Type B pancreatic cell (in vitro differentiated cells): ENCODE measurements around the gene MTERF2. TPM values are rescaled to one million over a fixed set of nuclear protein-coding genes. Genes with fewer than 3 reads are reported as not detected.

ENCODE experiments used
- DNase-seq: peaks from one replicate; pipeline ENCODE4 v3.0.0; 2021; ENCODE audit warnings: mixed read lengths; ENCODE audit not compliant: unreplicated experiment; ENCODE audit errors: extremely low spot score
- H3K27ac Mint-ChIP-seq: 2 replicates; pipeline ENCODE4 v1.8.0; 2021; ENCODE audit warnings: mild to moderate bottlenecking, mixed read lengths
- H3K27me3 Mint-ChIP-seq: 2 replicates; pipeline ENCODE4 v1.8.0; 2021; ENCODE audit warnings: mixed read lengths
- H3K36me3 Mint-ChIP-seq: 2 replicates; pipeline ENCODE4 v1.8.0; 2021; ENCODE audit warnings: mixed read lengths
- H3K4me1 Mint-ChIP-seq: one replicate; pipeline ENCODE4 v1.8.0; 2021; ENCODE audit warnings: mixed read lengths; ENCODE audit not compliant: unreplicated experiment
- H3K4me3 Mint-ChIP-seq: 2 replicates; pipeline ENCODE4 v1.8.0; 2021; ENCODE audit warnings: mild to moderate bottlenecking, mixed read lengths
- H3K9me3 Mint-ChIP-seq: 2 replicates; pipeline ENCODE4 v1.8.0; 2021; ENCODE audit warnings: mixed read lengths
- total RNA-seq: library from RNA; stranded (reverse); gene quantifications from 2 replicates; pipeline ENCODE4 v1.2.1, GENCODE V29; 2021; ENCODE audit warnings: low replicate concordance
- TF ChIP-seq, protein P1 (sequence below): fragments of 200-600 bp; sonication (generic); conservative IDR thresholded peaks from 2 replicates; pipeline ENCODE4 v1.5.0; 2021; ENCODE audit warnings: antibody characterized with exemption, mild to moderate bottlenecking

MTERF2 gene
- total RNA-seq, 1 donor from 2014 or later: 16.0 TPM

DNA sequence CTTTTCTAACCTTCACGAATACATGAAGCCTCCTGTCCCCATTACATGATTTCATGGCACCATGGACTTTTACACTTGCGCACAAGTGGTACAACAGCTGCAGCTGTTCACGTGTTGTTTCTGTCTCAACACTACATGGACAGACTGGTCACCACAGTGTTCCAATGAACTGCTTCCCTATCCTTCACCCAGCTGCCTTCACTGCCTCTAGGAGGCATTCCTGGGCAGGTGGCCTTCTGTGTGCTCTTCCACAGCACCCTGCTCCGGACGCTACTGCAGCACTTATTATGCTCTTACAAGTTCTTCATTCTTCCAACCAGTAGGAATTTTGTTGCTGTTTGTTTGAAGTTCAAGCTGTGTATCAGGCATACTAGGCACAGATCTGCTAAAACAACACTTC lies 1.5 kb downstream of the MTERF2 start:
- Mint-ChIP-seq H3K9me3 (no peaks in the 10 kb centered on the region), H3K27me3 (no peaks in the 10 kb centered on the region), H3K4me1 (peaks cover 21% of the 10 kb centered on the region), H3K4me3 (peak overlapping the region; percentile 96), H3K27ac (no peak overlapping the region), H3K36me3 (peaks cover 22% of the 10 kb centered on the region)
- TF ChIP-seq, protein P1, sequence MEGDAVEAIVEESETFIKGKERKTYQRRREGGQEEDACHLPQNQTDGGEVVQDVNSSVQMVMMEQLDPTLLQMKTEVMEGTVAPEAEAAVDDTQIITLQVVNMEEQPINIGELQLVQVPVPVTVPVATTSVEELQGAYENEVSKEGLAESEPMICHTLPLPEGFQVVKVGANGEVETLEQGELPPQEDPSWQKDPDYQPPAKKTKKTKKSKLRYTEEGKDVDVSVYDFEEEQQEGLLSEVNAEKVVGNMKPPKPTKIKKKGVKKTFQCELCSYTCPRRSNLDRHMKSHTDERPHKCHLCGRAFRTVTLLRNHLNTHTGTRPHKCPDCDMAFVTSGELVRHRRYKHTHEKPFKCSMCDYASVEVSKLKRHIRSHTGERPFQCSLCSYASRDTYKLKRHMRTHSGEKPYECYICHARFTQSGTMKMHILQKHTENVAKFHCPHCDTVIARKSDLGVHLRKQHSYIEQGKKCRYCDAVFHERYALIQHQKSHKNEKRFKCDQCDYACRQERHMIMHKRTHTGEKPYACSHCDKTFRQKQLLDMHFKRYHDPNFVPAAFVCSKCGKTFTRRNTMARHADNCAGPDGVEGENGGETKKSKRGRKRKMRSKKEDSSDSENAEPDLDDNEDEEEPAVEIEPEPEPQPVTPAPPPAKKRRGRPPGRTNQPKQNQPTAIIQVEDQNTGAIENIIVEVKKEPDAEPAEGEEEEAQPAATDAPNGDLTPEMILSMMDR: no peak
- DNase-seq: no peak

DNA sequence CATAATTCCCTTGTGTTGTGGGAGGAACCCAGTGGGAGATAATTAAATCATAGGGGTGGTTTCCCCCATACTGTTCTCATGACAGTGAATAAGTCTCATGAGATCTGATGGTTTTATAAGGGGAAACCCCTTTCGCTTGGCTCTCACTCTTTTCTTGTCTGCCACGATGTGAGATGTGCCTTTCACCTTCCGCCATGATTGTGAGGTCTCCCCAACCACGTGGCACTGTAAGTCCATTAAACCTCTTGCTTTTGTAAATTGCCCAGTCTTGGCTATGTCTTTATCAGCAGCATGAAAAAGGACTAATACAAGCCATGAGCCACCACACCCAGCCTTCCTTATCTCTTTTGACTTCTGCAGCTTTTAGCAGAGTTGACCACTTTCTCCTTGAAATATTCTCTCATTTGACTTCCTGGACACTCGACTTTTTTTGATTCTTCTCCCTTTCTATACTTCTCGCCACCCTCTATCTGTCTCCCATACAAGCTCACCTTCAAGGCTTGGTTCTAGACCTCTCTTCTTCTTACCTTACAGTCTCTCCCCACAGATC lies 2.3 kb downstream of the MTERF2 start:
- Mint-ChIP-seq H3K27me3 (no peaks in the 10 kb centered on the region), H3K4me1 (peaks cover 21% of the 10 kb centered on the region), H3K27ac (no peak overlapping the region), H3K9me3 (no peaks in the 10 kb centered on the region), H3K36me3 (peaks cover 22% of the 10 kb centered on the region), H3K4me3 (peak overlapping the region; percentile 18)
- TF ChIP-seq, protein P1: no peak
- no peak for DNase-seq

DNA sequence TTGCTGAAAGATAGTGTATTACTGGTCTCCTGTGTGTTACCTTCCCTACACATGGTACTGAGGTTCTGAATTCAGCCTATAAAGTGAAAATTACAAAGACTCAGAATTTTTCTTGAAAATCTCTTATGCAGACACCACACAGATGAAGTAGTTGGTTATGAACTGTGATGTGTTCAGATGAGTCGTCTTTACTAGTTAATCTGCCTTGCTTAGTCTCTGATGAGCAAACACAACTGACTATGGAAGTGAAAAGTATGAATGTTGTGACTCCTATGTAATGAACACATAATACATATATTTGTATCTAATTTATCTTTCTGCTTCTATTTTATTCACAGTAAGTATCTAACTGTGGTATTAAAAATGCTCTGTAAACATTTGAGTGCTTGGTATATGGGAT lies 4.7 kb downstream of the MTERF2 start:
- TF ChIP-seq, protein P1: no peak
- no peaks in the 10 kb centered on the region for H3K27me3 Mint-ChIP-seq
- no peak for DNase-seq
- H3K4me3 Mint-ChIP-seq: no peak overlapping the region
- H3K27ac Mint-ChIP-seq: peak overlapping the region; percentile 31
- peaks cover 25% of the 10 kb centered on the region for H3K36me3 Mint-ChIP-seq
- H3K9me3 Mint-ChIP-seq: no peaks in the 10 kb centered on the region
- H3K4me1 Mint-ChIP-seq: peaks cover 25% of the 10 kb centered on the region

DNA sequence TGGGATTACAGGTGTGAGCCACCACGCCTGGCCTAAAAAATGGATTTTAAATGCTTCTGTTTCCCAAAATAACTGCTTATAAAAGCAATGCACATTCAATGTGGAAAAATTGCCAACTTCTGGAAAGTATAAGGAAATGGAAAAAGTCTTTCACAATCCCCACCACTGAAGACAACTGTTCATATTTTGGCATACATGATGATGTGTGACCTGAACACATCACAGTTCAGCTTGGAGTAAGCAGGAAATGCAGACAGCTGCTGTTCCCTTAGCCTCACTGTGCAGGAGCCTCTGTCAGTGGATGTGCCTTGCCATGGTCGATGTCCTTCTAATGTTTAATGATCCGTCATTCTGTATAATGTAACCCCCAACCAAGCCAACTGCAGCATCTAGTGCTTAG lies 5.2 kb downstream of the MTERF2 start:
- H3K36me3 Mint-ChIP-seq: peaks cover 25% of the 10 kb centered on the region
- no peaks in the 10 kb centered on the region for H3K27me3 Mint-ChIP-seq
- TF ChIP-seq, protein P1: no peak
- peaks cover 25% of the 10 kb centered on the region for H3K4me1 Mint-ChIP-seq
- H3K27ac Mint-ChIP-seq: peak overlapping the region; percentile 31
- H3K9me3 Mint-ChIP-seq: no peaks in the 10 kb centered on the region
- H3K4me3 Mint-ChIP-seq: no peak overlapping the region
- DNase-seq: no peak

DNA sequence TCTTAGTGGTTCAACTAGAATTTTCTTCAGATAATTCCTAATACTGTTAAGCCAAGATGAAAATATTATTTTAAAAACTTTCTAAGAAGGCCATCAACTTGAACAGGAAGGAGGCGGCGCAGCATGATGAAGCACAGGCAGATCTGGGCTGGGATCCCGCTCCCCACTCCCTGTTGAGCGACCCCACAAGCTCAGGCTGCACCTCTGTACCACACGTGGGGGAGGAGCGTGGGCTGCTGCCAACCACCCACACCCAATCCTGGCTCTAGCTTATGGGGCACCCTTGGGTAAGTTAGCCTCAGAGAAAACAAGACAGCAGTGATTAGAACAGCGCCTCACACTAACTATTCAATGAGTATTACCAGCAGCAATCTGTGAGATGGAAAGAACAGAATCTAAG lies 6.0 kb downstream of the MTERF2 start:
- Mint-ChIP-seq H3K4me3 (no peak overlapping the region), H3K27ac (peak overlapping the region; percentile 29), H3K9me3 (no peaks in the 10 kb centered on the region), H3K27me3 (no peaks in the 10 kb centered on the region), H3K4me1 (peaks cover 26% of the 10 kb centered on the region), H3K36me3 (peaks cover 27% of the 10 kb centered on the region)
- DNase-seq: no peak
- TF ChIP-seq, protein P1: no peak
